PC-3 (cell line): Measurements from ENCODE around the gene EIF3M.

Experiments used
- CTCF ChIP-seq: fragments of 300-600 bp; sonication (generic); conservative IDR thresholded peaks from 2 replicates; pipeline ENCODE4 v1.5.1; 2017; ENCODE audit warnings: antibody characterized with exemption, low read depth, mild to moderate bottlenecking, low read length
- EZH2phosphoT487 ChIP-seq: fragments of 300-600 bp; sonication (generic); IDR thresholded peaks from 2 replicates; pipeline ENCODE4 v1.6.1; 2018; ENCODE audit warnings: mild to moderate bottlenecking, antibody characterized with exemption, low read length, borderline replicate concordance

DNA sequence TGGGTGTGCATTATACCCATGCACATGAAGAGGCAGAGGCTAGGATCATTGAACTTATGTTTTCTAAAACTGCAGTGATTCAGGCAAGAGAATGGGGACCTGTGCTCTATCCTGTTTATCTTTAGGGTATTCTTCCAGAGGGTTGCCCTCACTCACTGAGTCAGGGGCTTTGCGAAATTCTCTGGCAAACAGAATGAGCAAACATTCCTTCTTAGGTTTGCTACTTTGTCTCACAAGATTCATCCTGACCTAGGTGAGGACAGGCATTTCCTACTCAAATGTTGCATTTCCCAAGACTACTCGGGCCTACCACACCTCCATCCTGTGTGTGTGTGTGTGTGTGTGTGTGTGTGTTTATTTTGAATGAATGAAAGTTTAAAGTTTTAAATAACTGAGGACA, 2.7 kb upstream of the EIF3M start:
- TF ChIP-seq CTCF (no peak), EZH2phosphoT487 (no peak)
